Neuronal stem cell (in vitro differentiated cells): Measurements from ENCODE around the gene CCNDBP1.

Source experiments
- DNase-seq: peaks from one replicate; pipeline ENCODE4 v3.0.0-alpha.2; 2013; ENCODE audit warnings: low spot score
- H2AFZ ChIP-seq: one replicate; pipeline ENCODE4 v1.6.1; 2013; ENCODE audit warnings: mild to moderate bottlenecking, low read length, inconsistent platforms
- H2AK5ac ChIP-seq: 2 replicates; pipeline ENCODE4 v1.6.1; 2013; ENCODE audit warnings: low read depth, mild to moderate bottlenecking, inconsistent platforms, low read length, moderate library complexity, mixed read lengths
- H2BK120ac ChIP-seq: 2 replicates; pipeline ENCODE4 v1.6.1; 2013; ENCODE audit warnings: low read depth, mild to moderate bottlenecking, inconsistent platforms, low read length, moderate library complexity, mixed read lengths
- H2BK12ac ChIP-seq: one replicate; pipeline ENCODE4 v1.6.1; 2013; ENCODE audit warnings: low read length, inconsistent platforms
- H2BK15ac ChIP-seq: 2 replicates; pipeline ENCODE4 v1.6.1; 2013; ENCODE audit warnings: mild to moderate bottlenecking, low read length, inconsistent platforms, mixed read lengths
- H2BK5ac ChIP-seq: one replicate; pipeline ENCODE4 v1.6.1; 2013; ENCODE audit warnings: inconsistent platforms, mild to moderate bottlenecking, low read length, moderate library complexity
- H3K14ac ChIP-seq: one replicate; pipeline ENCODE4 v1.6.1; 2013; ENCODE audit warnings: low read length, inconsistent platforms
- H3K18ac ChIP-seq: 2 replicates; pipeline ENCODE4 v1.6.1; 2013; ENCODE audit warnings: low read length, inconsistent platforms
- H3K23ac ChIP-seq: 2 replicates; pipeline ENCODE4 v1.6.1; 2013; ENCODE audit warnings: low read depth, mild to moderate bottlenecking, mixed read lengths, low read length, inconsistent platforms; ENCODE audit not compliant: poor library complexity
- H3K27ac ChIP-seq: replicated peaks from 3 replicates; pipeline ENCODE4 v1.5.1; 2013; ENCODE audit warnings: low read length, inconsistent platforms
- H3K27me3 ChIP-seq, 3 experiments: 2 replicates each; pipeline ENCODE4 v1.6.1; 2013; ENCODE audit warnings: low read length in 3 of 3, mild to moderate bottlenecking in 2 of 3, inconsistent platforms in 1 of 3, low read depth in 1 of 3, mixed read lengths in 1 of 3, moderate library complexity in 1 of 3; ENCODE audit not compliant: control insufficient read depth in 3 of 3, insufficient read depth in 3 of 3
- H3K36me3 ChIP-seq, 2 donors: replicated peaks in 1 of 2; 2 replicates each; pipeline ENCODE4 v1.6.1; 2013; ENCODE audit warnings: low read length in 2 of 2; ENCODE audit not compliant: control insufficient read depth in 2 of 2, insufficient read depth in 2 of 2
- H3K4ac ChIP-seq: 2 replicates; pipeline ENCODE4 v1.6.1; 2013; ENCODE audit warnings: inconsistent platforms, mild to moderate bottlenecking, low read length, moderate library complexity
- H3K4me1 ChIP-seq, 2 donors: 1 replicate in 1 of 2; 2 replicates in 1 of 2; pipeline ENCODE4 v1.6.1; 2013; ENCODE audit warnings: low read length in 2 of 2, low read depth in 1 of 2; ENCODE audit not compliant: control insufficient read depth in 2 of 2, insufficient read depth in 1 of 2
- H3K4me2 ChIP-seq: one replicate; pipeline ENCODE4 v1.6.1; 2013; ENCODE audit warnings: mild to moderate bottlenecking, low read length, inconsistent platforms; ENCODE audit not compliant: insufficient read depth, poor library complexity, severe bottlenecking
- H3K4me3 ChIP-seq, 2 donors: 2 replicates each; pipeline ENCODE4 v1.5.1; 2013; ENCODE audit warnings: low read length in 2 of 2, mild to moderate bottlenecking in 2 of 2, inconsistent platforms in 1 of 2, moderate library complexity in 1 of 2
- H3K79me1 ChIP-seq: one replicate; pipeline ENCODE4 v1.6.1; 2013; ENCODE audit warnings: low read depth, mild to moderate bottlenecking, inconsistent platforms, low read length, moderate library complexity
- H3K9ac ChIP-seq: one replicate; pipeline ENCODE4 v1.6.1; 2013; ENCODE audit warnings: mild to moderate bottlenecking, low read depth, low read length, inconsistent platforms; ENCODE audit not compliant: poor library complexity
- H3K9me3 ChIP-seq, 2 donors: replicated peaks in 1 of 2; 2 replicates each; pipeline versions ENCODE3 to v1.6.1; 2013; ENCODE audit warnings: low read length in 2 of 2, mild to moderate bottlenecking in 2 of 2, inconsistent platforms in 1 of 2, low read depth in 1 of 2, mixed read lengths in 1 of 2, moderate library complexity in 1 of 2; ENCODE audit not compliant: control insufficient read depth in 2 of 2, insufficient read depth in 1 of 2
- H4K8ac ChIP-seq: one replicate; pipeline ENCODE4 v1.6.1; 2013; ENCODE audit warnings: low read depth, mild to moderate bottlenecking, inconsistent platforms, low read length, moderate library complexity
- H4K91ac ChIP-seq: one replicate; pipeline ENCODE4 v1.6.1; 2013; ENCODE audit warnings: low read length, low read depth, mild to moderate bottlenecking, inconsistent platforms; ENCODE audit not compliant: poor library complexity
- WGBS, 2 donors: extraction: QIAGEN DNeasy Blood & Tissue Kit; methylation state at CpG; one replicate each; pipeline ENCODE4 v1.1.7; 2013; ENCODE audit warnings: missing lambda C conversion rate in 2 of 2, mixed read lengths in 1 of 2; ENCODE audit not compliant: insufficient read length in 2 of 2, insufficient replicate concordance in 1 of 2; ENCODE audit errors: extremely low coverage in 2 of 2; 5-methylcytosine and 5-hydroxymethylcytosine counted together

The CCNDBP1 gene

GRCh38 chr15:43212951-43213350, 27.7 kb downstream of the CCNDBP1 start:
- Histone ChIP-seq H3K36me3 (no peaks in the 10 kb centered on the region), H2BK5ac (no peak overlapping the region), H3K18ac (no peak overlapping the region), H3K14ac (no peak overlapping the region), H3K4me2 (no peak overlapping the region), H3K27ac (no peak overlapping the region), H3K4me1 (no peaks in the 10 kb centered on the region), H3K4ac (no peak overlapping the region), H3K79me1 (no peaks in the 10 kb centered on the region), H3K9me3 (no peaks in the 10 kb centered on the region), H2AFZ (no peak overlapping the region), H2BK12ac (no peak overlapping the region), H2BK120ac (no peak overlapping the region), H3K23ac (no peak overlapping the region), H3K27me3 (peaks cover 0 to 38% (median 0%) of the 10 kb centered on the region in 3 experiments), H2BK15ac (no peak overlapping the region), H2AK5ac (no peak overlapping the region), H3K4me3 (no peak overlapping the region), H4K91ac (no peak overlapping the region), H3K9ac (no peak overlapping the region), H4K8ac (no peak overlapping the region)
- no peak for DNase-seq

- no peak for DNase-seq
- Histone ChIP-seq H2AK5ac (no peak overlapping the region), H4K8ac (no peak overlapping the region), H2AFZ (no peak overlapping the region), H2BK12ac (no peak overlapping the region), H3K36me3 (no peaks in the 10 kb centered on the region), H2BK5ac (no peak overlapping the region), H3K4ac (no peak overlapping the region), H2BK120ac (no peak overlapping the region), H3K79me1 (no peaks in the 10 kb centered on the region), H2BK15ac (no peak overlapping the region), H3K27me3 (peaks cover 0 to 36% (median 0%) of the 10 kb centered on the region in 3 experiments), H3K27ac (no peak overlapping the region), H3K9ac (no peak overlapping the region), H3K18ac (no peak overlapping the region), H3K4me3 (no peak overlapping the region), H3K14ac (no peak overlapping the region), H3K23ac (no peak overlapping the region), H3K9me3 (no peaks in the 10 kb centered on the region), H3K4me2 (no peak overlapping the region), H4K91ac (no peak overlapping the region), H3K4me1 (no peaks in the 10 kb centered on the region)
- WGBS, 2 donors: no CpG with 5 or more reads among the region's 5 CpGs
Observed at GRCh38 chr15:43213466-43213865, 28.3 kb downstream of the CCNDBP1 start.

- Histone ChIP-seq H3K4me2 (no peak overlapping the region), H3K23ac (no peak overlapping the region), H2BK5ac (no peak overlapping the region), H4K8ac (no peak overlapping the region), H3K14ac (no peak overlapping the region), H2BK12ac (no peak overlapping the region), H4K91ac (no peak overlapping the region), H3K4ac (no peak overlapping the region), H2AK5ac (no peak overlapping the region), H2AFZ (peak overlapping the region; percentile 1), H3K4me1 (peaks cover 3% of the 10 kb centered on the region in 2 donors), H2BK15ac (no peak overlapping the region), H3K9ac (no peak overlapping the region), H3K9me3 (no peaks in the 10 kb centered on the region), H3K18ac (no peak overlapping the region), H3K36me3 (no peaks in the 10 kb centered on the region), H2BK120ac (no peak overlapping the region), H3K79me1 (no peaks in the 10 kb centered on the region), H3K27me3 (peaks cover 0 to 29% (median 0%) of the 10 kb centered on the region in 3 experiments), H3K4me3 (no peak overlapping the region), H3K27ac (no peak overlapping the region)
- DNase-seq: no peak
- no CpG with 5 or more reads among the region's 8 CpGs for WGBS, 2 donors
Observed at GRCh38 chr15:43214169-43214568, 29.0 kb downstream of the CCNDBP1 start.

GRCh38 chr15:43214592-43215295, 29.5 kb downstream of the CCNDBP1 start:
- no peak overlapping the region for H3K23ac ChIP-seq
- DNase-seq: no peak
- H3K4ac ChIP-seq: no peak overlapping the region
- H2BK120ac ChIP-seq: no peak overlapping the region
- H3K14ac ChIP-seq: peak overlapping the region; percentile 32
- H3K27me3 ChIP-seq: peaks cover 0 to 23% (median 0%) of the 10 kb centered on the region in 3 experiments
- no peak overlapping the region for H3K9ac ChIP-seq
- no peaks in the 10 kb centered on the region for H3K36me3 ChIP-seq
- H2BK12ac ChIP-seq: no peak overlapping the region
- H4K8ac ChIP-seq: no peak overlapping the region
- no peak overlapping the region for H3K4me2 ChIP-seq
- H3K27ac ChIP-seq: no peak overlapping the region
- no peak overlapping the region for H2AK5ac ChIP-seq
- no CpG with 5 or more reads among the region's 6 CpGs for WGBS, 2 donors
- H3K9me3 ChIP-seq: no peaks in the 10 kb centered on the region
- H3K4me3 ChIP-seq: no peak overlapping the region
- no peak overlapping the region for H2BK15ac ChIP-seq
- peaks cover 3% of the 10 kb centered on the region in 2 donors for H3K4me1 ChIP-seq
- no peak overlapping the region for H2BK5ac ChIP-seq
- peak overlapping the region; percentile 7 for H3K18ac ChIP-seq
- H4K91ac ChIP-seq: no peak overlapping the region
- no peaks in the 10 kb centered on the region for H3K79me1 ChIP-seq
- peak overlapping the region; percentile 1 for H2AFZ ChIP-seq
